ENCODE results near the gene CHMP1B.

DNA sequence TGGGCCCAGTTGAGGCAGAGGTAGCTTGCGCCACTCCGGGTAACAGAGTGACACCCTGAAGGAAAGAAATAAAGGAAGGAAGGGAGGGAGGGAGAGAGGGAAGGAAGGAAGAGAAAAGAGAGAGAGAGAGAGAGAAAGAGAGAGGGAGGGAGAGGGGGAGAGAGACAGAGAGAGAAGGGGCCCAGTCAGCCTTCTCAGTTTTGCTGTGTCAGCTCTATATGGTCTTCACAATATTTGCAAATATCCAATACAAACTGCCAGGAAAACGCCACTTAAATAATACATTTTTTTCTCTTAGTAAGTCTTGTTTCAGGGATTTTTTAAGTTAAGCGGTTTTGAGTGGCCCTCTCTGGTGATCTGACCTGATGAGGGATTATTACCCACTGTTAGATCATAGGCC, 5.6 kb upstream of the CHMP1B start:
- TF ChIP-seq EP300 (IDR thresholded peaks at IDR 0.05) (no peak), POLR2A (IDR thresholded peaks at IDR 0.05) (no peak), POLR2AphosphoS5 (IDR thresholded peaks at IDR 0.05) (no peak)
- TF ChIP-seq, protein P1, sequence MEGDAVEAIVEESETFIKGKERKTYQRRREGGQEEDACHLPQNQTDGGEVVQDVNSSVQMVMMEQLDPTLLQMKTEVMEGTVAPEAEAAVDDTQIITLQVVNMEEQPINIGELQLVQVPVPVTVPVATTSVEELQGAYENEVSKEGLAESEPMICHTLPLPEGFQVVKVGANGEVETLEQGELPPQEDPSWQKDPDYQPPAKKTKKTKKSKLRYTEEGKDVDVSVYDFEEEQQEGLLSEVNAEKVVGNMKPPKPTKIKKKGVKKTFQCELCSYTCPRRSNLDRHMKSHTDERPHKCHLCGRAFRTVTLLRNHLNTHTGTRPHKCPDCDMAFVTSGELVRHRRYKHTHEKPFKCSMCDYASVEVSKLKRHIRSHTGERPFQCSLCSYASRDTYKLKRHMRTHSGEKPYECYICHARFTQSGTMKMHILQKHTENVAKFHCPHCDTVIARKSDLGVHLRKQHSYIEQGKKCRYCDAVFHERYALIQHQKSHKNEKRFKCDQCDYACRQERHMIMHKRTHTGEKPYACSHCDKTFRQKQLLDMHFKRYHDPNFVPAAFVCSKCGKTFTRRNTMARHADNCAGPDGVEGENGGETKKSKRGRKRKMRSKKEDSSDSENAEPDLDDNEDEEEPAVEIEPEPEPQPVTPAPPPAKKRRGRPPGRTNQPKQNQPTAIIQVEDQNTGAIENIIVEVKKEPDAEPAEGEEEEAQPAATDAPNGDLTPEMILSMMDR (IDR thresholded peaks at IDR 0.05): no peak
